CD4-positive, alpha-beta T cell treated with Interleukin-6 at 100 ng/mL for 8 hours (primary cell): ENCODE data around the gene PPP1R37.

ENCODE experiments used
- DNase-seq: peaks from one replicate; pipeline ENCODE4 v3.0.0-alpha.2; 2020; ENCODE audit warnings: mixed read lengths, low spot score

Gene PPP1R37

DNA sequence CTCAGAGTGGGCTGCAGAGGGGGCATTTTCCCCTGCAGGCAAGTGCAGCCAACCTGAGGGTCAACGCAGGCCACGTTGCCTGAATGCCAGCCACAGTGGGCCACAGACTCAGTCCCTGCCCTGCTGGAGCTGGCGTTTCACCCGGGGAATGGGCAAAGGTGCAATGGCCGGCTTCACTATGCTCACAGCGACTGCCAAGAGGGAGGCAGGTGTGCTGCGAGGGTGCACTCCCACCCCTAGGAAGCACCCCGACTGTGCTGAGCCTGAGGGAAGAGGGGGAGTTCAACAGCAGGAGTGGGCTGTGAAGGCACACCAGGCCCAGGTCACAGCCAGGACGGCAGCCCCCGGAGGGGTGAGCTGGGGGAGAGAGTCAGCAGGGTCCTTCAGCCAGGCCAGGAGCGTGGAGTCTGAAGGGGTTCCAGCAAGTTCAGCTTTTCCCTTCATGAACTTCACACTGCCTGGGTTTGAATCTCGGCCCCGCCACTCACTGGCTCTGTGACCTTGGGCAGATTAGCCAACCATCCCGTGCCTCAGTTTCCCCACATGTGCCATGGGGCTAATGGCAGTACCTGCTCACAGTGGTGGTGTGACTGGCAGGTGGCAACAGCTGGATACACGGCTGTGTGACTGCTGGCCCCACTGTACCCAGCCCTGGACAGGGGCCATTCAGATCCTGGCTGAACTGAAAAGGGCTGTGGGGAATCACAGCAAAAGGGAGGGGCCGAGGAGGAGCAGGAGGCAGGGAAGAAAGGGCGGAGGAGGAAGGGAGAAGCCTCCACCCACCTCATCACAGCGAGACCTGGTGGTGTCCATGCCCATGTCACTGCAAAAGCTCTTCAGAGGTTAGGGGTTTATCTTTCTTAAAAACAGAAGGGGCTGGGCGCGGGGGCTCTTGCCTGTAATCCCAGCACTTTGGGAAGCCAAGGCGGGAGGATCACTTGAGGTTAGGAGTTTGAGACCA, 77.4 kb downstream of the PPP1R37 start:
- no peak for DNase-seq

- peak; percentile 62 for DNase-seq
Measured at GRCh38 chr19:45171211-45171623, 78.2 kb downstream of the PPP1R37 start.

DNA sequence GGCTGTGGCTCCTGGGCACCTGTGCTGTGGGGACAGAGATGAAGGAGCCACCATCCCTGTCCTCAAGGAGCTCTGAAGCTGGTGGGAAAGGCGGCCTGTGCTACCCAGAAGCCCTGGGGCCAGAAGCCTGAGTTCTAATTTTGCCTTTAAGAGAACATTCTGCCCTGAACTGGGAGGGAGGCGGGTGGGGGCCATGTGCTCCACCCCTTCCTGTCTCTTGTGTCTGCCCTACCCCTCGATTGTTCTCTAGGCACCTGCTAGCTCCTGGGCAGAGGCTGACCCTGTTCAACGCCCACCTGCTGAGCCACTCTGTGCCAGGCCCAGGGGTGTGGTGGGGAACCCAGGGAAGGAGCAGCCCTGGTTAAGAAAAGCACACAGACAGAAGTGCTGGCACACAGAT, 79.2 kb downstream of the PPP1R37 start:
- peak; percentile 44 for DNase-seq

DNA sequence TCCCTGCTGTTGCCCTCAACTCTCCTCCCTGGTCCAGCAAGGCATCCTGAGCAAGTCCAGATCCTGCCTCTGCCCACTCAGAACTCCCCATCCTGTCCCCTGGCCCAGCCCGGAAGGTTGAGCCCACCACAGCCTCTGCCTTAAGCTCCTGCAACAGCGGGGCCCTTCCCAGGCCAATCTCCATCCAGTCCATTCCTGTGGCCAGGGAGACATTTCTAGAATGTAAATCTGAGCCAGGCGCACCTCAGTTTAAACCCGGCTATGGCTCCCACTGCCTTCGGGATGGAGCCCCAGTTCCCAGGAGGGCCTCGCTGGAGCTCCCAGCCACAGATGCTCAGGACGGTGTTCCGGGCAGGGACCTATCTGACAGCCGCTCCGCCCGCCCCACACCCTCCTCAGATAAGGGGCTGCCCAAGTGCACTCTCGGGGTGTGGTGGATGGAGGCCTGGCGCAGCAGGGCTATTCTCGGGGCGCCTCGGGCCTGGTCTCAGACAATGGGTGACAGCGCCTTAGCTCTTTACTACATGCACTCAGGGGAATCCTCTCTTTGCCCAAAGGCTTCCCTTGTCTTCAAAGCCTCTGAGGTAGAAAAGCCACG, 79.7 kb downstream of the PPP1R37 start:
- DNase-seq: no peak

GRCh38 chr19:45173816-45174215, 80.8 kb downstream of the PPP1R37 start:
- DNase-seq: no peak

DNA sequence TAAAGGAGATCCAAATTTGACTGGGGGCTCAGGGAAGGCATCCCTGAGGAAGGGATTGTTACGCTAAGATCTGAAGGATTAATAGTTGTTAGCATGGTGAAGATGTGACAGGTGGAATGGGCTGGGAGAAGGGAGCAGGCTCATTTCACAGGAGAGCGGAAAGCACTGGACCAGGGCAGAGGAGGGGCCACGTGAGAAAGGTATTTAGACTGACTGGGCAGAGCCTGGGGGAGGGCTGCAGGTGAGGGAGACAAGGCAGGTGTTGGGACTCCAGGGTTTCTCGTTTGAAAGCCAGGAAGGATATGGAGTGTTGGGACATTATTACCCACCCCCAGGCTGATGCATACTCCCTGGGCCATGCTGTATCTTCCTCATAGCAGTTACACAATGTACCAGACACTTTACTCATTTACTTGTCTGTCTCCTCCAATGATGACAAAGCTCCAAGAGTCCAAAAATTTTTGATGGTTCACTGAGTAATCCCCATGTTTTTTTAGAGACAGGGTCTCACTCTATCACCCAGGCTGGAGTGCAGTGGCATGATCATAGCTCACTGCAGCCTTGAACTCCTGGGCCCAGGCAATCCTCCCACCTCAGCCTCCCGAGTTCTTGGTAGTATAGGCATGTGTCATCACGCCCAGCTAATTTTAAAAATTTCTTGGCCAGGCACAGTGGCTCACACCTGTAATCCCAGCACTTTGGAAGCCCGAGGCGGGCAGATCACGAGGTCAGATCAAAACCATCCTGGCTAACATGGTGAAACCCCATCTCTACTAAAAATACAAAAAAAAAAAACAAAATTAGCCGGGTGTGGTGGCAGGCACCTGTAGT, 82.8 kb downstream of the PPP1R37 start:
- DNase-seq: no peak

DNA sequence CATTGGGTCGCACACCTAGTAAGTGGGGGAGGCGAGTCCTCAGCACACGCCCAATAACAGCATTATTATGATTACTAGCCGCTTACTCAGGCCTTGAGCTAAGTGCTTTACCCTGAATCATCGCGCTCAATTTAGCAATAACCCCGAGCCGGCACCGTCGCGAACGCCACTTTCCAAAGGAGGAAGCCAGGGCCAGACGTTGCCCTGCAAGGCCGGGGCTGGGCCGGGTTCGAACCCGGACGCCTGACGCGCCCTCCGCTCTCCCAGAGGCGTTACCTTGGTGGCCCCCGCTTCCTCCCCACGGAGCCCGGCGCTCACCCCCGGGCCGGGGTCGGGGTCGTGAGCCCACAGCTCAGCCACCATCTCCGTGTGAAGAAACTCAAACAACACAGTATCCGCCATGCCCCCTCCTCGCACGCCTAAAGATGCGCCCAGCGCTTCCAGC, 84.9 kb downstream of the PPP1R37 start, which contains the start of gene TRAPPC6A:
Gene TRAPPC6A, minus strand, starts transcription at position 421 of the 445 bp plus-strand sequence. Its CDS starts 19 bp downstream, at position 402.
- DNase-seq: no peak

DNA sequence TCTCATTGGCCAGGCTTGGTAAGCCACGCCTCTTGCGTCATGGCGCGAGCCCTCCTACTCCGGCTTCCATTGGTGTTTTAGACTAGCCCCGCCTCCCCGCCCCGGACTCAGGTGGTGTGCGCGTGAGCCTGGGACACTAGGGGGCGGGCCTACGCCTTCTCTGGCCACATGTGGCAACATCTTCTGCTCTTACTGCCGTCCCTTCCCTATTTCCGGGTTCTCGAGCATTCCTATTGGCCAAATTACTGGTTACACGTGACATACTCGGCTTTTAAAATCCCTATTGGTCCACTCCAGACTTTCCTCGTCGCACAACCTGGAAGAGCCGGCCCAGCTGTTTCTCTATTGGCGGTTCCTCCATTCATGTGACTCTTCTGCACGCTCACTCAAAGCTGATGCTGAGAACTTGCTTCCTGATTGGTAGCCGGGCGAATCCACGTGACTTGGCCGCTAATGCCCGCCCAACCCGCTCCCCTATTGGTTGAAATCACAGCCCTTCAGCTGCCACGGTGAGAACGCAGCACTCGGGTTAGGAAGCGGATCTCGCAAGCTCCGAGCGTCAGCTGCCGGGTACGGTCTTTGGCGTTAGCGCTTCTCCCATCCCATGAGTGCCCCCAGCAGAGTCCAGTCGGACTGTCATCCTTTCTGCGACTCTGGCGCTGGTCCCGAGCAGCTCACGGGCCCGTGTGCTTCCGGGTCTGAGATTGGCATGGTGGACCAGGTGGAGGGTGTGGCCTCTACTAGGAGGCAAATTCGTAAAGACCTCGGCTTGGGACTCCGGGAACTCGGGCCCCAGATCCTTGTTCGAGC, 85.5 kb downstream of the PPP1R37 start, which contains the start of gene BLOC1S3:
Gene BLOC1S3, plus strand, starts transcription at position 523 of the 810 bp plus-strand sequence. CDS start 513 bp downstream, outside the sequence.
- DNase-seq: peak; percentile 100

- no peak for DNase-seq
Measured at GRCh38 chr19:45179072-45179891, 86.3 kb downstream of the PPP1R37 start.

- DNase-seq: no peak
Measured at GRCh38 chr19:45179892-45180370, 87.0 kb downstream of the PPP1R37 start.

DNA sequence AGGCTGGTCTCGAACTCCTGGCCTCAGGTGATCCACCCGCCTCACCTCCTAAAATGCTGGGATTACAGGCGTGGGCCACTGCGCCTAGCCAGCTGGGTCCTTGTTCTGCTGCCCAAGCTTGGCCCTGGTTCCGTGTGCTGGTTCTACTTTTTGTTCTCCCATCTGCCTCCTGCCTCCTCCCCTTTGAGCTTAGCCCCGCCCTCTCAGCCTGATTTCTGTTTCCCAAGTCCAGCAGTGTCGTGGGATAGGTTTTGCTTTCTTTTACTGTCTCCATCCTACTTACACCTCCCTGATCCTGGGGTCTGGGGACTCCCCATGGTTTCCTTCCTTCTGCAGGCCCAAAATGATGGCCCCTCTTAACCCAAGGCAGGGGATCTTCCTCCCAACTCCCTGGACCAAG, 88.0 kb downstream of the PPP1R37 start:
- no peak for DNase-seq

GRCh38 chr19:45182758-45183157, 89.8 kb downstream of the PPP1R37 start:
- DNase-seq: no peak

- no peak for DNase-seq
Measured at GRCh38 chr19:45184115-45184514, 91.1 kb downstream of the PPP1R37 start.

- no peak for DNase-seq
Measured at GRCh38 chr19:45186509-45187334, 93.7 kb downstream of the PPP1R37 start.

GRCh38 chr19:45187421-45188100, 94.6 kb downstream of the PPP1R37 start:
- DNase-seq: peak; percentile 47

DNA sequence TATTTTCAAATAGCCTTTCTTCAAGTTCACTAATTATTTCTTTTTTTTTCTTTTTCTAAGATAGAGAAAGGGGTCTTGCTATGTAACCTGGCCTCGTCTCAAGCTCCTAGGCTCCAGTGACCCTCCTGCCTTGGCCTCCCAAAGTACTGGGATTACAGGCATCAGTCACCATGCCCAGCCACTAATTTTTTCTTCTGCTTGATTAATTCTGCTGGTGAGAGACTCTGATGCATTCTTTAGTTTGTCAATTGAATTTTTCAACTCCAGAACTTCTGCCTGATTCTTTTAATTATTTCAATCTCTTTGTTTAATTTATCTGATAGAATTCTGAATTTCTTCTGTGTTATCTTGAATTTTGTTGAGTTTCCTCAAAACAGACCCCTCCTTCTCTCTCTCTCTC, 97.0 kb downstream of the PPP1R37 start:
- no peak for DNase-seq

GRCh38 chr19:45191375-45191774, 98.4 kb downstream of the PPP1R37 start:
- DNase-seq: no peak

GRCh38 chr19:45195764-45196163, 102.8 kb downstream of the PPP1R37 start:
- DNase-seq: no peak
